Esophagus muscularis mucosa (tissue), 4 donors: ENCODE data around the gene FOXF1. TPM values are rescaled to one million over a fixed set of nuclear protein-coding genes. Genes with fewer than 3 reads are reported as not detected.

Experiments
- DNase-seq: peaks from one replicate; pipeline ENCODE4 v3.0.0-alpha.2; 2017; ENCODE audit errors: extremely low spot score
- H3K27ac ChIP-seq, 4 donors: fragments of 200-600 bp; sonication (generic); replicated peaks in 1 of 4; 1 replicate in 3 of 4; 2 replicates in 1 of 4; pipeline ENCODE4 v1.5.1; 2016 to 2019; ENCODE audit warnings: mild to moderate bottlenecking in 1 of 4
- H3K27me3 ChIP-seq, 4 donors: fragments of 200-600 bp; sonication (generic); one replicate each; pipeline versions ENCODE4 v1.5.1 to v1.6.0; 2016 to 2019
- H3K36me3 ChIP-seq, 4 donors: fragments of 200-600 bp; sonication (generic); one replicate each; pipeline ENCODE4 v1.5.1; 2016 to 2019
- H3K4me1 ChIP-seq, 4 donors: fragments of 200-600 bp; sonication (generic); one replicate each; pipeline ENCODE4 v1.5.1; 2016 to 2019
- H3K4me3 ChIP-seq, 4 donors: fragments of 200-600 bp; sonication (generic); 1 replicate in 2 of 4; 2 replicates in 2 of 4; pipeline ENCODE4 v1.5.1; 2016 to 2019; ENCODE audit warnings: mild to moderate bottlenecking in 4 of 4, moderate library complexity in 1 of 4
- H3K9me3 ChIP-seq, 4 donors: fragments of 200-600 bp; sonication (generic); 1 replicate in 3 of 4; 2 replicates in 1 of 4; pipeline ENCODE4 v1.5.1; 2016 to 2019
- EP300 ChIP-seq: sonication (generic); formaldehyde crosslinking; IDR thresholded peaks from one replicate; pipeline ENCODE4 v1.6.1; 2017; ENCODE audit warnings: antibody characterized with exemption
- POLR2A ChIP-seq: fragments of 450-650 bp; IDR thresholded peaks from one replicate; pipeline ENCODE4 v1.6.1; 2017; ENCODE audit warnings: antibody characterized with exemption, moderate library complexity, mild to moderate bottlenecking, low read depth
- POLR2AphosphoS5 ChIP-seq, 2 donors: sonication (generic); formaldehyde crosslinking; IDR thresholded peaks; one replicate each; pipeline ENCODE4 v1.6.1; 2017; ENCODE audit warnings: antibody characterized with exemption in 2 of 2
- WGBS: methylation state at CpG from one replicate; pipeline ENCODE4 v1.1.5; 2018; 5-methylcytosine and 5-hydroxymethylcytosine counted together
- intact Hi-C: fragments of 100-400 bp; cut with DNase I; formaldehyde crosslinking; loops from one replicate; pipeline ENCODE4 v1.15.1; 2023
- total RNA-seq, 4 donors: library from RNA; depleted of rRNA; stranded (reverse); fragments of >200 nt; gene quantifications; one replicate each; pipeline versions ENCODE4 v1.1.0 to v1.2.1, GENCODE V29; 2016
- TF ChIP-seq, protein P1 (sequence below), 3 experiments: fragments of 200-600 bp in 2 of 3; fragments of 450-650 bp in 1 of 3; sonication (generic) in 2 of 3; IDR thresholded peaks; one replicate each; pipeline ENCODE4 v1.5.1; 2017 to 2019; ENCODE audit warnings: antibody characterized with exemption in 3 of 3, mild to moderate bottlenecking in 2 of 3, moderate library complexity in 1 of 3

Gene FOXF1
- total RNA-seq, 4 donors from 2014 or later, result 40.7 to 94.5 (median 69.3) TPM

DNA sequence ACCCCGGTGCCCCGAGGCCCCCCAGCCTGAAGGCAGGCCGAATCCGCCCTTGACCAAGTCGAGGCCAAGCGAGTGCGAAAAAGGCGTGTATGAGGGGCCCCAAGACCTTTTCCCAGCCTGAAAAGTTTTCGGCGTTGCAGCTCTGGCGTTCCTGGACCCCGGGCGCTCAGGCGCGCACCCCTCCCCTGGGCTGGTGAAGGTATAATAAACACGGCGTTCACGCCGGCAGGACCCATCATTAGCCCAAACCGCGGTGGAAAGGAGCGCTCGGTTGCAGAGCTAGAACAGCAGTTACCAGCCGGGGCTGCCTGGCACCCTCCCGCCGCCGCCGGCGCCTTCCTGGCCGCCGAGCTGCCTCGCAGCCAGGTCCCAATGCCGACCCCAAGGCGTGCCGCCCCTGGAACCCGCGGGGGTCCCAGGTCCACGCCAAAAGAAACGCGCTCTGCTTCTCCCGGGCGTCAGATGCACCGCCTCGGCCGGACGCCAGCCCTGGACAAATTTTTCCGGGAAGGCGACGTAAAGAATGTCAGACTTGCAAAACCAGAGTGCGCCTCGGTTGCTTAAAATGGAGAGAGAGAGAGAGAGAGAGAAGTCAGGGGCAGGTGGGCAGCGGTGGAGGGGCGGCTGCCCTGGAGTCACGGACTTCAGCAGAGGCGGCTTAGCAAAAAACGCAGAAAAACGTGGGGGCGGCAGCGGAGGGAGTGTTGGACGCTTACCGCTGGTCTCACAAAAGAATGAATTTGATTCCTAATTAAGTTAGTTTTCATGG lies 11.5 kb upstream of the FOXF1 start:
- Histone ChIP-seq H3K9me3 (no peaks in the 10 kb centered on the region), H3K4me3 (peak overlapping the region; percentile 55 to 81 (median 64)), H3K4me1 (peaks cover 16 to 96% (median 92%) of the 10 kb centered on the region in 4 donors), H3K27me3 (peaks cover 0 to 77% (median 4%) of the 10 kb centered on the region in 4 donors), H3K36me3 (no peaks in the 10 kb centered on the region), H3K27ac (peak overlapping the region; percentile 95 to 100 (median 98))
- 4% methylated on average over 40 of the region's 61 CpGs for WGBS
- intact Hi-C loops, result loop anchor here (5.0 kb wide), 1 partner anchor 42 kb away; no protein-coding TSS in a partner anchor
- TF ChIP-seq POLR2A, result peak; percentile 28
- TF ChIP-seq, protein P1, sequence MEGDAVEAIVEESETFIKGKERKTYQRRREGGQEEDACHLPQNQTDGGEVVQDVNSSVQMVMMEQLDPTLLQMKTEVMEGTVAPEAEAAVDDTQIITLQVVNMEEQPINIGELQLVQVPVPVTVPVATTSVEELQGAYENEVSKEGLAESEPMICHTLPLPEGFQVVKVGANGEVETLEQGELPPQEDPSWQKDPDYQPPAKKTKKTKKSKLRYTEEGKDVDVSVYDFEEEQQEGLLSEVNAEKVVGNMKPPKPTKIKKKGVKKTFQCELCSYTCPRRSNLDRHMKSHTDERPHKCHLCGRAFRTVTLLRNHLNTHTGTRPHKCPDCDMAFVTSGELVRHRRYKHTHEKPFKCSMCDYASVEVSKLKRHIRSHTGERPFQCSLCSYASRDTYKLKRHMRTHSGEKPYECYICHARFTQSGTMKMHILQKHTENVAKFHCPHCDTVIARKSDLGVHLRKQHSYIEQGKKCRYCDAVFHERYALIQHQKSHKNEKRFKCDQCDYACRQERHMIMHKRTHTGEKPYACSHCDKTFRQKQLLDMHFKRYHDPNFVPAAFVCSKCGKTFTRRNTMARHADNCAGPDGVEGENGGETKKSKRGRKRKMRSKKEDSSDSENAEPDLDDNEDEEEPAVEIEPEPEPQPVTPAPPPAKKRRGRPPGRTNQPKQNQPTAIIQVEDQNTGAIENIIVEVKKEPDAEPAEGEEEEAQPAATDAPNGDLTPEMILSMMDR (IDR thresholded peaks at IDR 0.05), result no peak
- peak; percentile 55 to 86 for TF ChIP-seq POLR2AphosphoS5 (IDR thresholded peaks at IDR 0.05)
- peak; percentile 63 for TF ChIP-seq EP300
- no peak for DNase-seq

DNA sequence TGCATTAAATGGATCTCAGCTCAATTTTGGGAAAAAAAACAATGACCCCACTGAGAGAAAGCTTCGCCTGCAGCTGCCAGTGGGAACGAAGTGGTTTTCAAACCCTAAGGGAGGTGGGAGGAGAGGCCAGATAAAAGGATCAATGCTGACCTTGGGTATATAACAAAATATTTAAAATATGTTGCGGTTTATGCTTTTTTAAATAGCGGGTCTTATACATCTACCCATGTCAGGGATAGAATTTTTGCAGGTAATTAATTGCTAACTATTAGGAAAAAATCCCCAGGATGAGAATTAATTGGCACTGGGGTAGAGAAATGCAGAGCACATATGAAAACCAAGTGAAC lies 10.9 kb upstream of the FOXF1 start:
- intact Hi-C loops, result loop anchor here (5.0 kb wide), 1 partner anchor 42 kb away; no protein-coding TSS in a partner anchor
- Histone ChIP-seq H3K4me1 (peaks cover 16 to 95% (median 92%) of the 10 kb centered on the region in 4 donors), H3K36me3 (no peaks in the 10 kb centered on the region), H3K4me3 (peak overlapping the region; percentile 55 to 81 (median 64)), H3K9me3 (no peaks in the 10 kb centered on the region), H3K27ac (peak overlapping the region; percentile 95 to 100 (median 98)), H3K27me3 (peaks cover 0 to 77% (median 4%) of the 10 kb centered on the region in 4 donors)
- 35% methylated on average over 4 of the region's 4 CpGs for WGBS
- no peak for DNase-seq
- no peak for TF ChIP-seq POLR2A
- TF ChIP-seq POLR2AphosphoS5 (IDR thresholded peaks at IDR 0.05), result no peak
- TF ChIP-seq, protein P1 (IDR thresholded peaks at IDR 0.05), result no peak
- no peak for TF ChIP-seq EP300

DNA sequence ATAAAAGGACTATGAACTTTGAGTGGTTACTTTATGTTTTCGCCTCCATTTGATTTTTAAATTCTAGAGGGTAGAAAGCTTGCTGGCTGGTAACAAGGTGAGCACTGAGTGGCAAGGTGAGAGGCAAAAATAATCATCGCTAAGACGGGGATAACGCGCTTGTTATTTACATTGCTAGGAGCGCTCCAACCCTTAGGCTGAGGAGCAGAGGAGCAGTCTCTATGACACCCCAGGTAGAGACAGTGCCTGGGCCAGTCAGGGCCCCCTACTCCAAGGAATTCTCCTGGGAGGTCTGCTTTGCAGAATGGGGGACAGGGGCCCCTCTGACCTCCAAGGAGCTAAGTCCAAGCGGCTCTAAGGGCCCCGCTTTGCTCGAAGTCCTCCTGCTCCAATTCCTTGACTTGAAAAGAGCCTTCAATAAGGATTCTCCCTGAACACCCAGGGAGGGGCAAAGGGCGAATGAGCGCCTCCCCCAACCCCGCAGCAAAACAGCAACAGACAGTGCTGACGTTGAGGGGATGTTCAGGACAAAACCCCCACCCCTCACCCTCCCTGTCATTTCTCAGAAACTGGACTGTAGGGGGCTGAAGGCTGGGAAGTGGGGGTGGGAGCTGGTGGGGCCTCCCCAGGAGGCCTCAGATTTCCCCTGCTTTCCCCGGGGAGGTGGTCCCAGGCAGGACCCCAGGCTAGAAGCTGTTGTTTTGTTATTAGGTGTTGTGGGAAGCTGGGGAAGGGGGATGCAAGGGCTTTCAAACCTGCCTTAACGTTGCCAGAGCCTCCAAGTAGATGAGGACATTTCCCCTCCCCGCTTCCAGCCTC lies 10.2 kb upstream of the FOXF1 start:
- intact Hi-C loops, result loop anchor here (5.0 kb wide), 1 partner anchor 43 kb away; no protein-coding TSS in a partner anchor
- peak; percentile 43 to 65 for TF ChIP-seq POLR2AphosphoS5 (IDR thresholded peaks at IDR 0.05)
- TF ChIP-seq, protein P1 (IDR thresholded peaks at IDR 0.05), result no peak
- TF ChIP-seq POLR2A, result no peak
- peak; percentile 82 for TF ChIP-seq EP300
- H3K4me3 ChIP-seq, result peak overlapping the region; percentile 13 to 81 (median 64)
- peaks cover 0 to 77% (median 4%) of the 10 kb centered on the region in 4 donors for H3K27me3 ChIP-seq
- WGBS, result 41% methylated on average over 16 of the region's 16 CpGs
- DNase-seq, result no peak
- no peaks in the 10 kb centered on the region for H3K9me3 ChIP-seq
- peak overlapping the region; percentile 95 to 100 (median 98) for H3K27ac ChIP-seq
- no peaks in the 10 kb centered on the region for H3K36me3 ChIP-seq
- H3K4me1 ChIP-seq, result peaks cover 17 to 95% (median 93%) of the 10 kb centered on the region in 4 donors

DNA sequence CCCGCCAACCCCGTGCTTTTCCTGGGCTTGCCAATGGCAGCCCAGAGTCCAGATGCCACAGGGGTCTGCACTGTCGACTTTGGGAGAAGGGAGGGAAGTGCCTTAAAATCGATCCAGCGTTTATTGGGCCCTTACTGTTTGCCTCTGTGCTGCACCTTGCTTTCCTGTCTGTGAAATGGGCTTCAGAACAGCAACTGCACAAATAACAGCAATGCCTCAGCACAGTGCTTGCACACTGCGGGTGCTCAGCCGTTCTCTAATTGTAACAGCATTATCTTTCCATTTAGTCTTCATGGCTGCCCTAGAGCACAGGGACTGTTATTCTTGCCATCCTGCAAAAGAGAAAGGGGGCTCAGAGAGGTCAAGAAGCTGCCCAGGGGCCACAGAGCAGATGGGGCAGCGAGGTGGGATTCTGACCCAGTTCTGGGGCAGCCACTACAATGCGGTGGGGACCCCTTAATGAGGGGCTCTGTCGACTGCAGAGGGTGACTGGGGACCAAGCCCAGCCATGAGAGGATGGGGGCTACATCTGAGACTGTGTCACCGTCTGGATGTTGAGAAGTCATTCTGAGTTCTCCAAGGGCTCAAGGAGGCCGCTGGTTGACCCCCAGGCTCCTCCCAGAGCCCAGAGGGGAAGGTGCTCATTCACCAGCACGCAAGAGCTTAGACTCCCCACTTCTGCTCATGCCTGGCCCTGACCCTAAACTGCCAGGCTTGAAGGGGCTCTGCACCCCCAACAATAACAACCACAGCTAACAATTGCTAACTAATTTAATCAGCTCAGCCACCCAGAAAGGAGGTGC lies 9.4 kb upstream of the FOXF1 start:
- TF ChIP-seq POLR2A, result no peak
- peak in 1 of 2 donors; percentile 17 for TF ChIP-seq POLR2AphosphoS5 (IDR thresholded peaks at IDR 0.05)
- TF ChIP-seq EP300, result no peak
- TF ChIP-seq, protein P1 (IDR thresholded peaks at IDR 0.05), result no peak
- 47% methylated on average over 13 of the region's 13 CpGs for WGBS
- peaks cover 0 to 77% (median 4%) of the 10 kb centered on the region in 4 donors for H3K27me3 ChIP-seq
- H3K9me3 ChIP-seq, result no peaks in the 10 kb centered on the region
- peaks cover 20 to 99% (median 93%) of the 10 kb centered on the region in 4 donors for H3K4me1 ChIP-seq
- no peak for DNase-seq
- intact Hi-C loops, result no loop called here
- peak overlapping the region; percentile 95 to 100 (median 98) for H3K27ac ChIP-seq
- no peaks in the 10 kb centered on the region for H3K36me3 ChIP-seq
- peak overlapping the region in 3 of 4 donors; percentile 68 to 82 (median 81) for H3K4me3 ChIP-seq
